ENCODE results near the gene THSD4. TPM values are rescaled to one million over a fixed set of nuclear protein-coding genes. Genes with fewer than 3 reads are reported as not detected.

Gene THSD4
- total RNA-seq, 1 experiment from 2014 or later = 65.4 TPM

DNA sequence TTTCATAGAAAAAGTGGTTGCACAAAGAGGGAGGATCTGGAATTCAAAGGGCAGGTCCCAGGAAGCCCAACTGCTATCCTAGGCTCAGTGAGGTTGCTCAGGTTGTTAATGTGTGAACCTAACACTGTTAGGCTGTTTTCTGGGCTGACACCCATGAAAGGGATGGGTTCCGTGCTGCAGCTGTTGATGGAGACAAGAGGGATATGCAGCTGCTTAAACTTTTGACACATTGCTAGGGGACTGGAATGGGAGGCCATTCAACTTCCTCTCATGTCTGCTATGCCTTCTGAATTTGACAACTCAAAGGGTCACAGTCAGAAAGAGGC is 497.1 kb downstream of the THSD4 start:
- DNase-seq (ENCODE audit: low read depth, low spot score) (no peak), ATAC-seq (no peak)
- ChIA-PET POLR2A (no interaction called here), CTCF (no interaction called here)
- TF ChIP-seq TCF7L2 (IDR thresholded peaks at IDR 0.05; ENCODE audit: low read depth, low read length) = no peak
- TF ChIP-seq SIN3A (IDR thresholded peaks at IDR 0.05; ENCODE audit: borderline replicate concordance, insufficient read depth, low read depth, low read length) = no peak
- no peak for TF ChIP-seq CTCF (IDR thresholded peaks at IDR 0.05)
- no peak for TF ChIP-seq REST (IDR thresholded peaks at IDR 0.05; ENCODE audit: insufficient read depth in 1 of 2, low read depth in 2 of 2, low read length in 1 of 2)
- no peak for TF ChIP-seq POLR2AphosphoS5 (IDR thresholded peaks at IDR 0.05; ENCODE audit: low read depth, low read length)
- no TSS peak for BruUV-seq (replicated peaks)
- H3K36me3 ChIP-seq (ENCODE audit: control insufficient read depth, insufficient read depth, low read length) = no peaks in the 10 kb centered on the region
- H3K27me3 ChIP-seq (ENCODE audit: control insufficient read depth, insufficient read depth, low read length) = no peaks in the 10 kb centered on the region
- H3K27ac ChIP-seq (ENCODE audit: low read length) = no peak overlapping the region
- intact Hi-C loops (cut with micrococcal nuclease; ENCODE audit: unreplicated experiment) (no loop called here), in situ Hi-C loops (cut with HindIII; ENCODE audit: low pct_unique_long_range_greater_than_20kb, low sequenced_read_pairs) (no loop called here)
- no peak overlapping the region for H3K4me3 ChIP-seq (ENCODE audit: low read depth in 2 of 2, low read length in 2 of 2)
- no peaks in the 10 kb centered on the region for H3K4me1 ChIP-seq (ENCODE audit: control insufficient read depth, insufficient read depth, low read length)
- H3K9me3 ChIP-seq (ENCODE audit: control insufficient read depth, insufficient read depth, low read depth, low read length) = no peaks in the 10 kb centered on the region

DNA sequence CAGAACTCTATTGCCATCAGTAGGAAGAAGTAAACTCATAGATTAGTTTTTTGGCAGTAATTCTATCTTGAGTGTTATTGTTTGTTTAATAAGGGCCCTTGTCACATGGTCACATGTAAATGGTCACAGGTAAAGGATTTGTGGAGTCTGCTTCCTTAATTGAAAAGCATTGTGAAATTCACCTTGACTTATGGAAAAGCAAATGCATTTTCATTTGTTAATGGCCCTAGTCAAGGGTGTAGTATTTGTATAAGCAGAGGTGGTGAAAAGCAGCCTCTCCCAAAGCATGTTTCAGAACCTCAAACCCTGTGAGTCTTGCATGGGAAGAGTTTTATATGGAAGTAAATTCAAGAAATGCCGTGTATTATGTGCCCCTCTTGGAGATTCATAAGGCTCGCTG is 497.6 kb downstream of the THSD4 start:
- DNase-seq (ENCODE audit: low read depth, low spot score) (no peak), ATAC-seq (no peak)
- in situ Hi-C loops (cut with HindIII; ENCODE audit: low pct_unique_long_range_greater_than_20kb, low sequenced_read_pairs) (no loop called here), intact Hi-C loops (cut with micrococcal nuclease; ENCODE audit: unreplicated experiment) (no loop called here)
- H3K27me3 ChIP-seq (ENCODE audit: control insufficient read depth, insufficient read depth, low read length) = no peaks in the 10 kb centered on the region
- TF ChIP-seq REST (IDR thresholded peaks at IDR 0.05; ENCODE audit: insufficient read depth in 1 of 2, low read depth in 2 of 2, low read length in 1 of 2) (no peak), CTCF (IDR thresholded peaks at IDR 0.05) (no peak), POLR2AphosphoS5 (IDR thresholded peaks at IDR 0.05; ENCODE audit: low read depth, low read length) (no peak)
- BruUV-seq (replicated peaks) = no TSS peak
- H3K4me1 ChIP-seq (ENCODE audit: control insufficient read depth, insufficient read depth, low read length) = no peaks in the 10 kb centered on the region
- CTCF ChIA-PET = no interaction called here
- no peak overlapping the region for H3K27ac ChIP-seq (ENCODE audit: low read length)
- POLR2A ChIA-PET = no interaction called here
- no peaks in the 10 kb centered on the region for H3K36me3 ChIP-seq (ENCODE audit: control insufficient read depth, insufficient read depth, low read length)
- no peaks in the 10 kb centered on the region for H3K9me3 ChIP-seq (ENCODE audit: control insufficient read depth, insufficient read depth, low read depth, low read length)
- no peak overlapping the region for H3K4me3 ChIP-seq (ENCODE audit: low read depth in 2 of 2, low read length in 2 of 2)
